SK-N-SH treated with all-trans-retinoic acid at 6 μM for 48 hours (cell line): ENCODE results near the gene DDIT4L.

Experiments
- ZFP3 ChIP-seq: fragments of 250-450 bp; sonication (Bioruptor Pico); IDR thresholded peaks from 2 replicates; pipeline ENCODE4 v1.5.0; 2020; ENCODE audit warnings: mild to moderate bottlenecking, moderate library complexity
- TF ChIP-seq, protein P1 (sequence below): fragments of 250-450 bp; sonication (Bioruptor Pico); IDR thresholded peaks from 2 replicates; pipeline ENCODE4 v1.8.0; 2020; ENCODE audit warnings: mild to moderate bottlenecking, moderate library complexity, borderline replicate concordance

- TF ChIP-seq, protein P1, sequence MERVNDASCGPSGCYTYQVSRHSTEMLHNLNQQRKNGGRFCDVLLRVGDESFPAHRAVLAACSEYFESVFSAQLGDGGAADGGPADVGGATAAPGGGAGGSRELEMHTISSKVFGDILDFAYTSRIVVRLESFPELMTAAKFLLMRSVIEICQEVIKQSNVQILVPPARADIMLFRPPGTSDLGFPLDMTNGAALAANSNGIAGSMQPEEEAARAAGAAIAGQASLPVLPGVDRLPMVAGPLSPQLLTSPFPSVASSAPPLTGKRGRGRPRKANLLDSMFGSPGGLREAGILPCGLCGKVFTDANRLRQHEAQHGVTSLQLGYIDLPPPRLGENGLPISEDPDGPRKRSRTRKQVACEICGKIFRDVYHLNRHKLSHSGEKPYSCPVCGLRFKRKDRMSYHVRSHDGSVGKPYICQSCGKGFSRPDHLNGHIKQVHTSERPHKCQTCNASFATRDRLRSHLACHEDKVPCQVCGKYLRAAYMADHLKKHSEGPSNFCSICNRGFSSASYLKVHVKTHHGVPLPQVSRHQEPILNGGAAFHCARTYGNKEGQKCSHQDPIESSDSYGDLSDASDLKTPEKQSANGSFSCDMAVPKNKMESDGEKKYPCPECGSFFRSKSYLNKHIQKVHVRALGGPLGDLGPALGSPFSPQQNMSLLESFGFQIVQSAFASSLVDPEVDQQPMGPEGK (CRISPR knock-in tag), result no peak
- TF ChIP-seq ZFP3 (CRISPR knock-in tag), result no peak
These were observed at the start of gene DDIT4L for GRCh38 chr4:100189820-100190642.
